ENCODE measurements around the gene FEM1C.

- TF ChIP-seq SIN3A (IDR thresholded peaks at IDR 0.05; ENCODE audit: low read depth): no peak
- no peak for TF ChIP-seq SP1 (IDR thresholded peaks at IDR 0.05; ENCODE audit: low read depth)
- no peak for TF ChIP-seq POLR2AphosphoS5 (IDR thresholded peaks at IDR 0.05; ENCODE audit: low read depth, low read length)
- TF ChIP-seq YY1 (IDR thresholded peaks at IDR 0.05; ENCODE audit: extremely low read depth, insufficient replicate concordance, low read depth, low read length): no peak
- no peak for TF ChIP-seq ZNF274 (IDR thresholded peaks at IDR 0.05; ENCODE audit: low read depth, low read length)
- no peak for TF ChIP-seq CTCF (IDR thresholded peaks at IDR 0.05 in 2 of 3, conservative IDR thresholded peaks at IDR 0.05 in 1 of 3; ENCODE audit: borderline replicate concordance in 1 of 3, insufficient read depth in 1 of 3, low read depth in 2 of 3, low read length in 2 of 3)
- no peak for TF ChIP-seq SRF (IDR thresholded peaks at IDR 0.05; ENCODE audit: low read depth)
- TF ChIP-seq EZH2 (IDR thresholded peaks at IDR 0.05): no peak
- no peak for TF ChIP-seq EZH2phosphoT487 (IDR thresholded peaks at IDR 0.05; ENCODE audit: borderline replicate concordance)
These were observed 34.1 kb upstream of the FEM1C start for GRCh38 chr5:115578657-115579056.

All from HCT116 (cell line).